ENCODE data around the gene GPR183. TPM values are rescaled to one million over a fixed set of nuclear protein-coding genes. Genes with fewer than 3 reads are reported as not detected.

The GPR183 gene
- total RNA-seq, 1 donor from 2014 or later, result 0.70 TPM

GRCh38 chr13:99273128-99273527 lies 34.1 kb downstream of the GPR183 start:
- no peak for DNase-seq (ENCODE audit: low spot score)
- ATAC-seq, result no peak

- no peak for DNase-seq (ENCODE audit: low spot score)
- no peak for ATAC-seq
Observed at GRCh38 chr13:99272481-99272880, 34.7 kb downstream of the GPR183 start.

GRCh38 chr13:99271249-99271648 lies 36.0 kb downstream of the GPR183 start:
- no peak for ATAC-seq
- no peak for DNase-seq (ENCODE audit: low spot score)

- ATAC-seq, result no peak
- no peak for DNase-seq (ENCODE audit: low spot score)
Observed at GRCh38 chr13:99270518-99270917, 36.7 kb downstream of the GPR183 start.

- ATAC-seq, result peak; percentile 88
- no peak for DNase-seq (ENCODE audit: low spot score)
Observed at GRCh38 chr13:99269627-99270241, 37.5 kb downstream of the GPR183 start.

GRCh38 chr13:99268822-99269221 lies 38.4 kb downstream of the GPR183 start:
- ATAC-seq, result peak; percentile 18

GRCh38 chr13:99267927-99268326 lies 39.3 kb downstream of the GPR183 start:
- no peak for DNase-seq (ENCODE audit: low spot score)
- no peak for ATAC-seq

More at GRCh38 chr13:99268822-99269221, 38.4 kb downstream of the GPR183 start:
- no peak for DNase-seq (ENCODE audit: low spot score)

- DNase-seq (ENCODE audit: low spot score), result no peak
- no peak for ATAC-seq
Observed at GRCh38 chr13:99266827-99267226, 40.4 kb downstream of the GPR183 start.

- ATAC-seq (peak; percentile 76), DNase-seq (ENCODE audit: low spot score) (no peak)
Observed at GRCh38 chr13:99265821-99266426, 41.3 kb downstream of the GPR183 start.

- ATAC-seq (no peak), DNase-seq (ENCODE audit: low spot score) (no peak)
Observed at GRCh38 chr13:99265162-99265800, 41.9 kb downstream of the GPR183 start.

- no peak for DNase-seq (ENCODE audit: low spot score)
- peak; percentile 29 for ATAC-seq
Observed at GRCh38 chr13:99264051-99264450, 43.1 kb downstream of the GPR183 start.

GRCh38 chr13:99263126-99263785 lies 43.9 kb downstream of the GPR183 start:
- ATAC-seq, result no peak
- DNase-seq (ENCODE audit: low spot score), result no peak

GRCh38 chr13:99261059-99261458 lies 46.1 kb downstream of the GPR183 start:
- peak; percentile 70 for ATAC-seq
- no peak for DNase-seq (ENCODE audit: low spot score)

GRCh38 chr13:99260216-99260615 lies 47.0 kb downstream of the GPR183 start:
- DNase-seq (ENCODE audit: low spot score), result no peak
- no peak for ATAC-seq

GRCh38 chr13:99258946-99259345 lies 48.3 kb downstream of the GPR183 start:
- ATAC-seq, result no peak
- DNase-seq (ENCODE audit: low spot score), result no peak

GRCh38 chr13:99258210-99258860 lies 48.9 kb downstream of the GPR183 start, which contains the start of gene GPR18:
TSS of gene GPR18 (minus strand) at chr13:99258379. CDS start at chr13:99255872, 2,507 bp downstream.
- ATAC-seq, result no peak
- no peak for DNase-seq (ENCODE audit: low spot score)

- no peak for ATAC-seq
Observed at GRCh38 chr13:99257291-99257690, 49.9 kb downstream of the GPR183 start.

GRCh38 chr13:99256709-99257108 lies 50.5 kb downstream of the GPR183 start:
- DNase-seq (ENCODE audit: low spot score) (no peak), ATAC-seq (no peak)

More at GRCh38 chr13:99257291-99257690, 49.9 kb downstream of the GPR183 start:
- DNase-seq (ENCODE audit: low spot score), result no peak

GRCh38 chr13:99256283-99256682 lies 50.9 kb downstream of the GPR183 start:
- DNase-seq (ENCODE audit: low spot score), result no peak
- no peak for ATAC-seq

GRCh38 chr13:99255271-99255670 lies 51.9 kb downstream of the GPR183 start:
- ATAC-seq, result no peak
- DNase-seq (ENCODE audit: low spot score), result no peak

- ATAC-seq (no peak), DNase-seq (ENCODE audit: low spot score) (no peak)
Observed at GRCh38 chr13:99254830-99255229, 52.4 kb downstream of the GPR183 start.

All from left lobe of liver (tissue), 2 donors.